ENCODE data around the gene DAGLA.

DNA sequence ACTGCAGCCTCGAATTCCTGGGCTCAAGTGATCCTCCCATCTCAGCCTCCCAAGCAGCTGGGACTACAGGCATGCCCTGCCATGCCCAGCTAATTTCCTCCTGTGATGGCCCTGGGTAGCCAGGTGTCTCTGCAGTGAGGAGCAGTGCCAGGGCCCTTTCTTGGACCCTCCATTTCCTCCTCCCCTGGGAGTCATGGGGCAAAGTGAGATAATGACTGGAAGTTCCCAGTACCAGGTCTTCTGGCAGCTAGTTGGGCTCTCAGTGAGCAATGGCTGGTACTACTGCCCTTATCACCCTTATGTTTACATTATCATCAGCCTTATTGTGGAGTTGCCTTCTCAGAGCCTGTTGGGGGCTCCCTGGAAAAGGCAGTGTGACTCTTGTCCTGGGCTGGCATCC lies 17.6 kb downstream of the DAGLA start:
- TF ChIP-seq CTCF (IDR thresholded peaks at IDR 0.05) (no peak), POLR2A (IDR thresholded peaks at IDR 0.05) (no peak), EP300 (IDR thresholded peaks at IDR 0.05) (no peak)
